ENCODE measurements around the gene TNFRSF1B.

DNA sequence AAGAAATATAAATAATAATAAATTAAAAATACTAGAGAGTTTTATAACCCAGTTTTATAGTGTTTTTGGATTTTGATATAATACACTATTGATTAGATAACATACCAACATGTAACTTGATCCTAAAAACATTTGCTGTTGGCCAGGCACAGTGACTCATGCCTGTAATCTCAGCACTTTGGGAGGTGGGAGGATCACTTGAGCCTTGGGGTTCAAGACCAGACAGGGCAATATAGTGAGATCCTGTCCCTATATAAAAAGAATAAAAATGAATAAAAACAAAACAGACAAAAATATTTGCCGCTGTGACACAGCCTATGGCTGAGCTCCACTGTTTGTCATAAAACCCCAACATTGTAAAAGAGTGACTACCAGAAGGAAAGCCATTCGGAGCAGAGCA lies 89.1 kb downstream of the TNFRSF1B start:
- TF ChIP-seq EP300 (IDR thresholded peaks at IDR 0.05), result no peak
- no peak for TF ChIP-seq POLR2AphosphoS5 (IDR thresholded peaks at IDR 0.05)
- TF ChIP-seq, protein P1, sequence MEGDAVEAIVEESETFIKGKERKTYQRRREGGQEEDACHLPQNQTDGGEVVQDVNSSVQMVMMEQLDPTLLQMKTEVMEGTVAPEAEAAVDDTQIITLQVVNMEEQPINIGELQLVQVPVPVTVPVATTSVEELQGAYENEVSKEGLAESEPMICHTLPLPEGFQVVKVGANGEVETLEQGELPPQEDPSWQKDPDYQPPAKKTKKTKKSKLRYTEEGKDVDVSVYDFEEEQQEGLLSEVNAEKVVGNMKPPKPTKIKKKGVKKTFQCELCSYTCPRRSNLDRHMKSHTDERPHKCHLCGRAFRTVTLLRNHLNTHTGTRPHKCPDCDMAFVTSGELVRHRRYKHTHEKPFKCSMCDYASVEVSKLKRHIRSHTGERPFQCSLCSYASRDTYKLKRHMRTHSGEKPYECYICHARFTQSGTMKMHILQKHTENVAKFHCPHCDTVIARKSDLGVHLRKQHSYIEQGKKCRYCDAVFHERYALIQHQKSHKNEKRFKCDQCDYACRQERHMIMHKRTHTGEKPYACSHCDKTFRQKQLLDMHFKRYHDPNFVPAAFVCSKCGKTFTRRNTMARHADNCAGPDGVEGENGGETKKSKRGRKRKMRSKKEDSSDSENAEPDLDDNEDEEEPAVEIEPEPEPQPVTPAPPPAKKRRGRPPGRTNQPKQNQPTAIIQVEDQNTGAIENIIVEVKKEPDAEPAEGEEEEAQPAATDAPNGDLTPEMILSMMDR (IDR thresholded peaks at IDR 0.05), result no peak
